HG03025 (cell line): ENCODE measurements around the gene DNAJC8.
A peak's percentile ranks its signal among the peaks of the same experiment; 100 is the strongest.

Source experiments
- ATAC-seq: cut with Tn5 transposase; IDR thresholded peaks from one replicate; pipeline ENCODE4 v1.9.1; 2021; ENCODE audit warnings: mild to moderate bottlenecking, moderate library complexity; ENCODE audit not compliant: unreplicated experiment, low FRiP score

The DNAJC8 gene

GRCh38 chr1:28173980-28174297 lies 58.9 kb downstream of the DNAJC8 start:
- no peak for ATAC-seq

GRCh38 chr1:28173151-28173979 lies 59.5 kb downstream of the DNAJC8 start:
- ATAC-seq: no peak

- ATAC-seq: peak; percentile 47
Measured at GRCh38 chr1:28172713-28173150, 60.1 kb downstream of the DNAJC8 start.

- ATAC-seq: no peak
Measured at GRCh38 chr1:28171246-28171645, 61.6 kb downstream of the DNAJC8 start.

- no peak for ATAC-seq
Measured at GRCh38 chr1:28170001-28170596, 62.7 kb downstream of the DNAJC8 start.

- ATAC-seq: no peak
Measured at GRCh38 chr1:28163496-28164161, 69.2 kb downstream of the DNAJC8 start.

GRCh38 chr1:28162151-28162550 lies 70.7 kb downstream of the DNAJC8 start:
- no peak for ATAC-seq

GRCh38 chr1:28161751-28162150 lies 71.1 kb downstream of the DNAJC8 start:
- ATAC-seq: no peak

GRCh38 chr1:28160782-28161266 lies 72.0 kb downstream of the DNAJC8 start:
- no peak for ATAC-seq

- no peak for ATAC-seq
Measured at GRCh38 chr1:28159680-28160079, 73.1 kb downstream of the DNAJC8 start.

GRCh38 chr1:28159243-28159642 lies 73.6 kb downstream of the DNAJC8 start:
- ATAC-seq: no peak

GRCh38 chr1:28157894-28158293 lies 74.9 kb downstream of the DNAJC8 start:
- ATAC-seq: no peak

- ATAC-seq: no peak
Measured at GRCh38 chr1:28156821-28157220, 76.0 kb downstream of the DNAJC8 start.

- no peak for ATAC-seq
Measured at GRCh38 chr1:28155628-28156027, 77.2 kb downstream of the DNAJC8 start.

GRCh38 chr1:28154078-28154594 lies 78.7 kb downstream of the DNAJC8 start:
- ATAC-seq: no peak
